GM21717 (cell line): ENCODE measurements around the gene TOP3B.
A peak's percentile ranks its signal among the peaks of the same experiment; 100 is the strongest.

Experiments used
- ATAC-seq: cut with Tn5 transposase; IDR thresholded peaks from one replicate; pipeline ENCODE4 v1.9.1; 2021; ENCODE audit warnings: mild to moderate bottlenecking, moderate library complexity; ENCODE audit not compliant: unreplicated experiment

TOP3B gene

GRCh38 chr22:21964234-21964633 is 18.4 kb downstream of the TOP3B start:
- ATAC-seq, result no peak

GRCh38 chr22:21963790-21964211 is 18.8 kb downstream of the TOP3B start:
- no peak for ATAC-seq

GRCh38 chr22:21963286-21963685 is 19.3 kb downstream of the TOP3B start:
- ATAC-seq, result no peak

- ATAC-seq, result no peak
Measured at GRCh38 chr22:21962655-21962949, 20.0 kb downstream of the TOP3B start.

GRCh38 chr22:21961886-21962654 is 20.5 kb downstream of the TOP3B start:
- ATAC-seq, result no peak

- ATAC-seq, result no peak
Measured at GRCh38 chr22:21961127-21961867, 21.3 kb downstream of the TOP3B start.

- no peak for ATAC-seq
Measured at GRCh38 chr22:21960200-21961126, 22.1 kb downstream of the TOP3B start.

GRCh38 chr22:21959274-21960074 is 23.1 kb downstream of the TOP3B start:
- no peak for ATAC-seq

- no peak for ATAC-seq
Measured at GRCh38 chr22:21958360-21959273, 24.0 kb downstream of the TOP3B start.

GRCh38 chr22:21952586-21953571 is 29.7 kb downstream of the TOP3B start, which contains the start of gene PPM1F:
Gene PPM1F (minus strand): TSS chr22:21952848. CDS start chr22:21946048, 6,800 bp downstream.
- peak; percentile 43 for ATAC-seq

- ATAC-seq, result no peak
Measured at GRCh38 chr22:21951931-21952465, 30.6 kb downstream of the TOP3B start.

- ATAC-seq, result no peak
Measured at GRCh38 chr22:21951062-21951461, 31.5 kb downstream of the TOP3B start.

- no peak for ATAC-seq
Measured at GRCh38 chr22:21949948-21950347, 32.6 kb downstream of the TOP3B start.

- ATAC-seq, result no peak
Measured at GRCh38 chr22:21949569-21949918, 33.0 kb downstream of the TOP3B start.

- ATAC-seq, result no peak
Measured at GRCh38 chr22:21948824-21949568, 33.6 kb downstream of the TOP3B start.

GRCh38 chr22:21948390-21948789 is 34.2 kb downstream of the TOP3B start:
- ATAC-seq, result no peak
